MM.1S (cell line): ENCODE data around the gene CTSD.

Experiments
- EZH2 ChIP-seq: fragments of 300-600 bp; sonication (generic); optimal IDR thresholded peaks from 2 replicates; pipeline ENCODE3; 2017; ENCODE audit warnings: low read depth, mild to moderate bottlenecking, antibody characterized with exemption, low read length, mixed read lengths
- TF ChIP-seq, protein P1 (sequence below): fragments of 300-600 bp; sonication (generic); IDR thresholded peaks from 2 replicates; pipeline ENCODE4 v1.5.1; 2016; ENCODE audit warnings: antibody characterized with exemption, low read length, mixed read lengths

DNA sequence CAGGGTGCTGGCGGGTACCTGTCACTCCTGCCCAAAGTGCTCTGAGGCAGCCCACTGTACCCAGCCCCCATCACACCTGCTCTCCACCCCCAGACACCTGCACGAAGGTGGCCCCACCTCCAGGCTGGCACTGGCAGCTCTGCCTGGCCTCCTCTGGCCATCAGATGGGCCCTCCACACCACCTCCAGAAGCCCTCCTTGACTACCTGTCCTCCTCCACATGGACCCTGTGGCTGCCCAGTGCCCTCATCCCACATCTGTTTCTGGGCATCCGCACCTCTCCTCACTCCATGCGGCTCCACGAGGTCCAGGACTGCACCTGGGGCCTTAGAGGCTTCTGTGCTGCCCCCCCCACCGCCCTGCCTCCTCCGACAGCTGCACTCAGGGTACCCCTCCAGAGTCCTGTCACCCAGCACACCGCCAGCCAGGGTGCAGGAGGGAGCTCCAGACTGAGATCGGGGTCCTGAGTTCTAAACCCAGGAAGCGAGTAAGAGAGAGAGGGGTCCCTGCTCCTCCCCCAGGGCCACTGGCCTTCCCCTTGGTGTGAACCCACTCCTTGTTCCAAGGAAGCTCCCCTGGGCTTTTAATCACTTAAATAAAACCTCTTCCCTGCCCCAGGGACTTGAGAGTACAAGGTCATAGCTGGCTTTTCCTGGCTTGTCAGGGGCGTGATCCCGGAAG, 1.7 kb downstream of the CTSD start:
- TF ChIP-seq, protein P1, sequence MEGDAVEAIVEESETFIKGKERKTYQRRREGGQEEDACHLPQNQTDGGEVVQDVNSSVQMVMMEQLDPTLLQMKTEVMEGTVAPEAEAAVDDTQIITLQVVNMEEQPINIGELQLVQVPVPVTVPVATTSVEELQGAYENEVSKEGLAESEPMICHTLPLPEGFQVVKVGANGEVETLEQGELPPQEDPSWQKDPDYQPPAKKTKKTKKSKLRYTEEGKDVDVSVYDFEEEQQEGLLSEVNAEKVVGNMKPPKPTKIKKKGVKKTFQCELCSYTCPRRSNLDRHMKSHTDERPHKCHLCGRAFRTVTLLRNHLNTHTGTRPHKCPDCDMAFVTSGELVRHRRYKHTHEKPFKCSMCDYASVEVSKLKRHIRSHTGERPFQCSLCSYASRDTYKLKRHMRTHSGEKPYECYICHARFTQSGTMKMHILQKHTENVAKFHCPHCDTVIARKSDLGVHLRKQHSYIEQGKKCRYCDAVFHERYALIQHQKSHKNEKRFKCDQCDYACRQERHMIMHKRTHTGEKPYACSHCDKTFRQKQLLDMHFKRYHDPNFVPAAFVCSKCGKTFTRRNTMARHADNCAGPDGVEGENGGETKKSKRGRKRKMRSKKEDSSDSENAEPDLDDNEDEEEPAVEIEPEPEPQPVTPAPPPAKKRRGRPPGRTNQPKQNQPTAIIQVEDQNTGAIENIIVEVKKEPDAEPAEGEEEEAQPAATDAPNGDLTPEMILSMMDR: no peak
- TF ChIP-seq EZH2: no peak
